Measurements from ENCODE around the gene BPIFB3. TPM values are rescaled to one million over a fixed set of nuclear protein-coding genes. Genes with fewer than 3 reads are reported as not detected.
"Not testable (repeated sequence)": the region's sequence is repeated elsewhere in the genome, so short reads cannot be mapped to it uniquely, and the experiment has no call there.

BPIFB3 gene
- total RNA-seq, 1 donor from 2014 or later = not detected

DNA sequence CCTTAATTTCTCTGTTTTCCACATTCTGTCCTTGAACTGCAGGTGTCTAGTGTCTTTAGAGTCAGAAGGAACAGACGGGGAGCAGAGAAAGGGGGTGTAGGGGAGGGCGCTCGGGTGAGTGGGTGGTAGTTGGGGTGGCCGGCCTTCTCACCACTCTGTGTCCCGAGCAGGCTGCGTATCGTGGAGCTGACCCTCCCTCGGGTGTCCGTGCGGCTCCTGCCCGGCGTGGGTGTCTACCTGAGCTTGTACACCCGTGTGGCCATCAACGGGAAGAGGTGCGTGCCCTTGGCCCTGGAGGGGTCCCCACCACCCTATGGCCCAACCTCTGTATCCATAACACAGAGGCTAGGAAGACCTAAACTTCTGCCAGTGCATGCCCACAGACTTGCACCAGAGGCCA lies 31.0 kb downstream of the BPIFB3 start:
- DNase-seq (ENCODE audit: low spot score) = no peak

- no peak for DNase-seq (ENCODE audit: low spot score)
Measured at GRCh38 chr20:33086052-33086722, 32.5 kb downstream of the BPIFB3 start.

DNA sequence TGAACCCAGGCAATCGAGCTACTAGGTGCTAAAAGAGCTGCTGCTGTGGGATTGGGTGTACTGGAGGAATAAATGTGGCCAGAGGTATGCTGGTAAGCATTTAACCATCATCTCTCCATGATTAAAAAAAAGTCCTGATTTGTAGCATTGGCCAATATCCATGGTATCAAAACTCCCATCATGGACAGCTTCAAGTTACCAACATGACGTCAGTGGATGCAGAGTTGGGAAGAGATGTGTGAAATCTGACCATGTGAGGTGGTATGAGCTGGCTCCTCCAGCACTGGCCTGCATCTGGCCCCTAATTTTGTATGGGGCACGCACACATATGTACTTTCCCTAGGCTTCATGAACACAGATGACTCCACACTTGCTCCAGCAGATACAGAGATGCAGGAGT lies 37.4 kb downstream of the BPIFB3 start:
- no peak for DNase-seq (ENCODE audit: low spot score)

GRCh38 chr20:33091693-33092092 lies 38.0 kb downstream of the BPIFB3 start:
- DNase-seq (ENCODE audit: low spot score) = no peak

DNA sequence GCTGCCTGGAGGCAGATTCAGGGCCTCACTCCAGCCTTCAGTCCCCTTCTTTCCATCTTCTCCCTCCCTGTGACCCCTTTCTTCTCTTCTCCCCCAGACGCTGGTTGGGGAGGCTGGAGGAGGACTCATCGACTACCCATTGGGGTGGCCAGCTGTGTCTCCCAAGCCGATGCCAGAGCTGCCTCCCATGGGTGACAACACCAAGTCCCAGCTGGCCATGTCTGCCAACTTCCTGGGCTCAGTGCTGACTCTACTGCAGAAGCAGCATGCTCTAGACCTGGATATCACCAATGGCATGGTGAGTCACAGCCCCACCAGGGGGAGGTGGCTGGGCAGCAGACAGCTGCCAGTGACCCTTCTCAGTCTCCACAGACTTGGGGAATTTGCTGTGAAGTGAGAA lies 38.7 kb downstream of the BPIFB3 start:
- DNase-seq (ENCODE audit: low spot score) = no peak

GRCh38 chr20:33093074-33093473 lies 39.4 kb downstream of the BPIFB3 start:
- no peak for DNase-seq (ENCODE audit: low spot score)

DNA sequence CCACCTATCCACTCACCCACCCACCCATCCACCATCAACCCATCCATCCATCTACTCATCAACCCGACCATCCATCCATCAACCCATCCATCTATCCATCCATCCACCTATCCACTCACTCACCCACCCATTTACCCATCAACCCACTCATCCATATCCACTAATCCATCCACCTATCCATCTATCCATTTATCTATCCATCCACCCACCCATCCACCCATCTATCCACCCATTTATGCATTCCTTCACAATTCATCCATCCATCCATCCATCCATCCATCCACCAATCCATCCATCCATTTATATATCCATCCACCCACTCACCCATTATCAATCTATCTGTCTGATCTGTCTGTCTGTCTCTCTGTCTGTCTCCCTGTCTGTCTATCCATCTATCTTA lies 39.9 kb downstream of the BPIFB3 start:
- DNase-seq (ENCODE audit: low spot score) = no peak

DNA sequence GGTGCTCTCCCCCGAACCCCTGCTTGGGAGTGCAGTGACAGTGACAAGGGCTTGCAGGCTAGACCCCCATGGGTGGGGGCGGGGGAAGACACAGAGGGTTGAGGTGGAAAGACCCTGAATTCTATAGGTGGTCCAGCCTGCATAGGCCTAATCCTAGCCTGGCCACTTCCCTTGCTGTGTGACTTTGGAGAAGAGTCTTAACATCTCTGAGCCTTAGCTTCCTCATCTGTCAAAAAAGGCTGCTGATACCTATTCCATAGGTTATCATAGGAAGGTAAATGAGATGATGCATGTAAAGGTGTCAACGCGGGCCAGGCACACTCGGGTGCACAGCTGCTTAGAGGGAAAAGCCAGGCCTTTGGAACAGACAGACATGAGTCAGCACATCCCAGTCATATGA lies 41.5 kb downstream of the BPIFB3 start:
- DNase-seq (ENCODE audit: low spot score) = no peak

GRCh38 chr20:33095902-33096584 lies 42.3 kb downstream of the BPIFB3 start:
- peak; percentile 57 for DNase-seq (ENCODE audit: low spot score)

DNA sequence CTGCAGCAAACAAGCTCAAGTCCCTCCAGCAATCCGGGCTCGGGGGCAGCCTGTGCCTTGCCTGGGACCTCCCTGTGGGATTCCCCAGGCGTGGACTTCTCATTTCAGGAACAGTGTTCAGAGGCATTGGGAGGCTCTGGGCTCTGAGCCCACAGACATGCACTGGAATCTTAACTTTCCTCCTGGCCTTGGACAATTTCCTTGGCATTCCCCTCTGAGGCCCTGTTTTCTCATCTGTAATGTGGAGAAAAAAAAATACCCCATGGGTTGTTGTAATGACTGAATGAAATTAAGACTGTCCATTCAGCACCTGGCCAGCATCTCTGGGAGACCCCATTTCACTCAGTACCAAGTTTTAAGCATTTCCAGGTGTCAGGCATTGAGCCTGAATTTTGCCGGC lies 43.3 kb downstream of the BPIFB3 start:
- DNase-seq (ENCODE audit: low spot score) = no peak

- DNase-seq (ENCODE audit: low spot score) = no peak
Measured at GRCh38 chr20:33099843-33100538, 46.3 kb downstream of the BPIFB3 start.

DNA sequence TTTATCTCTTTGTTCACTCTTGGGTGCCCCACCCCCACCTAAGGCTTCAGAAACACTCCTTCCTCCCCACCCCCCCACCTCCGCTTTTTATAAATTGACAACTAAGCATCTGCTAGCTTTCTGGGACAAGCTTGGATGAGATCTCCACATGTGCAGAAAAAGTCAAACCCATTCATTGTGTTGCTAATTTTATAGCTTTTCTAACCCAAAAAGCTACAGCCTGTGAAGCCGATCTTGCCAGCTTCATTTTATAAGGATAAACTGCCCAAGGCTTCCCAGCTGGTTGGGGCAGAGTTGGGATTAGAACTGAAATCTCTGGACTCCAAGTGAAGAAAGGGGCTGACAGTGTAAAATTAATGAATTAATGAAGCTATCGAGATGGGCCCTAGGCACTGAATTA lies 49.9 kb downstream of the BPIFB3 start:
- DNase-seq (ENCODE audit: low spot score) = no peak

- no peak for DNase-seq (ENCODE audit: low spot score)
Measured at GRCh38 chr20:33104336-33104735, 50.6 kb downstream of the BPIFB3 start.

DNA sequence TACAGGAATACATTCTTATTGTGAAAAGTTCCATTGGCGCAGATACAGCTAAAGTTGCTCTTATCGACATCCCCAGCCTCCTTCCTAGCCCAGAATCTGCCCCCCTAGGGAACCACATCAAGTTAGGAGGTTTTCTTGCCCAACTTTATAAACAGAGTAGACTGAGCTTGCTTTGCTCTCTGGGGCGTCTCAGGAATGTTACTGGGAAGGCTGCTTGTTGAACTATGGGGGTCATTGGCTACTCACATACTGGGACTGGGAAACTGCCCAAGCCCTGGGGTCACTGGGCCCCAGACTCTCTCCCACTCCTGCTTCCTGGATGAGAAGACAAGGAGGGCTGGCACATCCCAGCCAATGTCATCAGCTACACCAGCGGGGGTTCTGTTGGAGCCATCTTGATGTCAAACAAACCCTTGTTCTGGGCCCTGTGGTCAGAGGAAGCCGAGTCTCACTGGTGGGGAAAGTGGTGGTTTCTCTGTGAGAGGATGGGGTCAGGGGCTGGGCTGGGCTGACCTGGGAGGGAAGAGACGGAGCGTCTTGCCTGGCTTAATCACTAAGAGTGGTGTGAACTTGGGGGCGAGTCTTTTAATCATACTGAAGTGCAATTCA lies 51.7 kb downstream of the BPIFB3 start:
- DNase-seq (ENCODE audit: low spot score) = no peak

DNA sequence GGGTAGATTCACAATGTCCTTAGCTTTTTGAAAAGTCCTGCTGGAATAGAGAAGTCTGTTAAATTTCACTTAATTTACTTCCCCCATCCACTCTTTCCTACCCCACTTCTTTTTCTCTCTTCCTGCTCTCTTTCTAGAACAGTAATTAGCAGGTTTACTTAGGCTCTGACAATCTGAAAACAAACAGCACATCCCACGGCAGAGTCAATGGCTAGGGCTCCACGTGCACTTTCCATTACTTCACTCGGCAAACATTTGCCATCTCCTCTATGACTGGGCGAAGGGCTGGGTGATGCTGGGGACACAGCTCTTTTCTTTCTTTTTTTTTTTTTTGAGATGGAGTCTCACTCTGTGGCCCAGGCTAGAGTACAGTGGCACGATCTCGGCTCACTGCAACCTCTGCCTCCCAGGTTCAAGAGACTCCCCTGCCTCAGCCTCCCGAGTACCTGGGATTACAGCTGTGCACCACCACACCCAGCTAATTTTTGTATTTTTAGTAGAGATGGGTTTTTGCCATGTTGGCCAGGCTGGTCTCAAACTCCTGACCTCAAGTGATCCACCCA lies 52.4 kb downstream of the BPIFB3 start:
- not testable (repeated sequence) for DNase-seq (ENCODE audit: low spot score)

DNA sequence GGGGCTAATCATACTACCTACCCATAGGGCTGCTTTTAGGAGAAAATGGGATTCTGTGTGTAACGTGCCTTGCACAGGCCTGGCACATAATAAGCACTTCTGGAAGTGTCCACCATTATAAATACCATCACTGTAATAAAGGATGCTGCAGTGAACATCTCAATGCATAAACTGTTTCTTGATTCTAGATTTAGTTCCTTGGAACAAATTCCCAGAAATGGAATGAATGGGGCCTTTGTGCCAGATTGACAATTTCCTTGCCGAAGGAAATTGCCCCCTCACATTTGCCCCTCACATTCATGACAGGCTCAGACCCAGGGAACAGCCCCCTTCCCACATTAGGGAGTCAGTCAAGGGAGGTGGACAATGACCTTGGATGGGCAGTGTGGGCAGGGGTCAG lies 55.0 kb downstream of the BPIFB3 start:
- no peak for DNase-seq (ENCODE audit: low spot score)

DNA sequence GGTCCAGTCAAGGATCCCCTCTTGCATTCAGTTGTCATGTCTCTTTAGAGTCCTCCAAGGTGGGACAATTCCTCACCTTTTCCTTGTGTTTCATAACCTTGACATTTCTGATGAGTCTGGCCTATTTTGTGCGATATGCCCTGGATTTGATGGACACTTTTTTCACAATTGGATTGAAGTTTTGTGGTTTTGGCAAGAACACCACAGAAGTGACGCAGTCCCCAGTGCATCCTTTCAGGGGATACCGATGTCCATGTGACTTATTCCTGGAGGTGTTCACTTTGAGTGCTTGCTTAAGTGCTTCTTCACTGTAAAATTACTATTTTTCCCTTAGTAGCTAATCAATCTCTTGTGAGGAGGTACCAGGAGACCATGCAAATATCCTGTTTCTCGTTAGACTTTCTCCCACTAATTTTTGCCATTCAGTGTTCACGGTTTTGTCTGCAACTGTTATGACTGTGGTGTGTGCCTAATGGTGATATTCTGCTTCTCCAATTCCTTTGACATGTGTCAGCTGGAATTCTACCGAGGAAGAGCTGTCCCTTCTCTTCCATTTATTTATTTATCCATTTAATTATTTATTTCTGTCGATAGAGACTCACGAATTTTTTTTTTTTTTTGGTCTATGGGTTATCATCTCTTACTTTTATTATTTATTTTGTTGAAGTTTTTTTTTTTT lies 56.6 kb downstream of the BPIFB3 start:
- no peak for DNase-seq (ENCODE audit: low spot score)

DNA sequence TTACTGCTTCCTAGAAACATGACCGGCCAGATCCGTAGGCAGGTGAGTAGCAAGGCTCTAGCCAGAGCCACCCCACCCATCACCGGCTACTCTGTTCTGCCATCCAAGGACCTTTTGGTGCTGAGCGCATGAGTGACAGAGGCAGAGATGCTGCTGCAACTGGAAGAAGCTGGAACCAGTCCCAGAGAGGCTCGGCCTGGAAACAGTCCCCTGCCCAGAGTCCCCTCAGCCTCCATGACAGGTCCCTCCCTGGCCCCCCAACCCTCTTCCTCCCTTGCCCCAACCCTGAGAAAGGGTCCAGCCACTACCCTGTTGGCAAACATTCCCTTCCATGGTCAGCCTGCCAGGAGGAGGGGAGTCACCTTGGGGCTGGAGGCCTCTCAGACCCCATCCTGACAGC lies 57.6 kb downstream of the BPIFB3 start:
- no peak for DNase-seq (ENCODE audit: low spot score)

- no peak for DNase-seq (ENCODE audit: low spot score)
Measured at GRCh38 chr20:33112547-33113386, 59.1 kb downstream of the BPIFB3 start.

DNA sequence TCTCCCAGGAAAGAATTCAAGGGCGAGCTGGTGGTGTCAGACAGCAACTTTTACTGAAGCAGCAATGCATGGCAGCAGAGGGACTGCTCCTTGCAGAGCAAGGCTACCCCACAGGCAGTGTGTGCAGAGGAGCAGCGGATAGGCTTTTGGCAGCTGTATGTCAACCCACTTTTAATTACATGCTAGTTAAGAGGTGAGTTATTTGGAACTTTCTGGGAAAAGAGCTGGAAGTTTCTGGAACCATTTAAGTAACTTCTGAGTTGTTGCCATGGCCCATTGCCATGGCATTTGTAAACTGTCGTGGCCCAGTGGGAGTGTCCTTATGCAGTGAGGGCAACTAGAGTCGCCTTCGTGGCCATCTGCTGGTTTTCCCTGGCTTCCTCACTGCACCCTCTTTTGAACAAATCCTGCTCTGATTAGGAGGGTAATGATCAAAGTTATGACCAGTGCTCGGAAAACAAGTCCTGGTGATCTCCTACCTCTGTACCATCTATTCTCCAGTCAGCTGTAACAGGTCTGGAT lies 59.7 kb downstream of the BPIFB3 start:
- no peak for DNase-seq (ENCODE audit: low spot score)

GRCh38 chr20:33115501-33115900 lies 61.8 kb downstream of the BPIFB3 start:
- not testable (repeated sequence) for DNase-seq (ENCODE audit: low spot score)

Data from ureter (tissue), 1 donor.